Liver (tissue), 9 donors: Measurements from ENCODE around the gene PPP1R1A. TPM values are rescaled to one million over a fixed set of nuclear protein-coding genes. Genes with fewer than 3 reads are reported as not detected.

Experiments used
- DNase-seq: peaks from one replicate; pipeline ENCODE4 v3.0.0-alpha.2; 2017; ENCODE audit warnings: low spot score
- H3K27ac ChIP-seq, 2 donors: one replicate each; pipeline ENCODE4 v1.7.0; 2013; ENCODE audit warnings: inconsistent platforms in 2 of 2, low read length in 2 of 2, control low read depth in 1 of 2, low read depth in 1 of 2, mild to moderate bottlenecking in 1 of 2
- H3K27me3 ChIP-seq, 4 donors: one replicate each; pipeline versions ENCODE4 v1.6.1 to v1.7.0; 2013; ENCODE audit warnings: low read length in 3 of 4, inconsistent platforms in 1 of 4, mild to moderate bottlenecking in 1 of 4, moderate library complexity in 1 of 4; ENCODE audit not compliant: control insufficient read depth in 4 of 4, insufficient read depth in 4 of 4
- H3K36me3 ChIP-seq, 4 donors: one replicate each; pipeline versions ENCODE4 v1.6.1 to v1.7.0; 2013; ENCODE audit warnings: low read length in 3 of 4, mild to moderate bottlenecking in 3 of 4, low read depth in 1 of 4, moderate library complexity in 1 of 4; ENCODE audit not compliant: control insufficient read depth in 4 of 4, insufficient read depth in 3 of 4
- H3K4me1 ChIP-seq, 4 donors: one replicate each; pipeline versions ENCODE4 v1.6.1 to v1.7.0; 2013; ENCODE audit warnings: low read length in 3 of 4, mild to moderate bottlenecking in 3 of 4, moderate library complexity in 1 of 4; ENCODE audit not compliant: control insufficient read depth in 4 of 4, insufficient read depth in 4 of 4
- H3K4me3 ChIP-seq, 3 donors: one replicate each; pipeline versions ENCODE4 v1.6.1 to v1.7.0; 2013; ENCODE audit warnings: low read length in 3 of 3, control low read depth in 1 of 3, low read depth in 1 of 3, mild to moderate bottlenecking in 1 of 3
- H3K9ac ChIP-seq, 2 donors: one replicate each; pipeline ENCODE4 v1.7.0; 2013; ENCODE audit warnings: low read length in 2 of 2, mild to moderate bottlenecking in 2 of 2, moderate library complexity in 2 of 2, control low read depth in 1 of 2, low read depth in 1 of 2
- H3K9me3 ChIP-seq, 4 donors: one replicate each; pipeline versions ENCODE4 v1.6.1 to v1.7.0; 2013; ENCODE audit warnings: low read length in 3 of 4; ENCODE audit not compliant: control insufficient read depth in 4 of 4
- ATF3 ChIP-seq: IDR thresholded peaks from 2 replicates; pipeline ENCODE4 v1.6.1; 2016; ENCODE audit warnings: antibody characterized with exemption
- CTCF ChIP-seq: fragments of 150-350 bp; IDR thresholded peaks from 2 replicates; pipeline ENCODE4 v1.5.1; 2017; ENCODE audit warnings: improper control_type of control experiment, low read depth, low read length; ENCODE audit not compliant: missing input control
- EGR1 ChIP-seq, 2 donors: IDR thresholded peaks; 2 replicates each; pipeline ENCODE4 v1.6.1; 2016 to 2018; ENCODE audit warnings: antibody characterized with exemption in 2 of 2, low read depth in 2 of 2
- FOXA1 ChIP-seq: IDR thresholded peaks from 2 replicates; pipeline ENCODE4 v1.6.1; 2016; ENCODE audit warnings: antibody characterized with exemption
- FOXA2 ChIP-seq: IDR thresholded peaks from 2 replicates; pipeline ENCODE4 v1.6.1; 2016; ENCODE audit warnings: antibody characterized with exemption
- GABPA ChIP-seq, 2 donors: IDR thresholded peaks in 1 of 2; conservative IDR thresholded peaks in 1 of 2; 2 replicates each; pipeline ENCODE4 v1.6.1; 2016; ENCODE audit warnings: antibody characterized with exemption in 2 of 2, mild to moderate bottlenecking in 1 of 2, moderate library complexity in 1 of 2
- HNF4A ChIP-seq, 2 donors: conservative IDR thresholded peaks; 2 replicates each; pipeline ENCODE4 v1.6.1; 2016; ENCODE audit warnings: antibody characterized with exemption in 2 of 2, mild to moderate bottlenecking in 2 of 2
- HNF4G ChIP-seq: IDR thresholded peaks from 2 replicates; pipeline ENCODE4 v1.6.1; 2016; ENCODE audit warnings: antibody characterized with exemption
- JUND ChIP-seq, 2 donors: IDR thresholded peaks; 2 replicates each; pipeline ENCODE4 v1.6.1; 2016; ENCODE audit warnings: antibody characterized with exemption in 2 of 2
- MAX ChIP-seq: IDR thresholded peaks from 2 replicates; pipeline ENCODE4 v1.6.1; 2016; ENCODE audit warnings: antibody characterized with exemption
- NR2F2 ChIP-seq: IDR thresholded peaks from 2 replicates; pipeline ENCODE4 v1.6.1; 2016; ENCODE audit warnings: antibody characterized with exemption
- RAD21 ChIP-seq, 2 donors: IDR thresholded peaks; 2 replicates each; pipeline ENCODE4 v1.6.1; 2016; ENCODE audit warnings: antibody characterized with exemption in 2 of 2, mild to moderate bottlenecking in 2 of 2
- REST ChIP-seq: IDR thresholded peaks from 2 replicates; pipeline ENCODE4 v1.6.1; 2016; ENCODE audit warnings: antibody characterized with exemption, mild to moderate bottlenecking
- RXRA ChIP-seq, 2 donors: IDR thresholded peaks; 2 replicates each; pipeline ENCODE4 v1.6.1; 2017 to 2018; ENCODE audit warnings: antibody characterized with exemption in 2 of 2, mild to moderate bottlenecking in 1 of 2
- SP1 ChIP-seq: IDR thresholded peaks from 2 replicates; pipeline ENCODE4 v1.6.1; 2018; ENCODE audit warnings: antibody characterized with exemption, mild to moderate bottlenecking
- TAF1 ChIP-seq: conservative IDR thresholded peaks from 2 replicates; pipeline ENCODE4 v1.6.1; 2016; ENCODE audit warnings: antibody characterized with exemption, mild to moderate bottlenecking
- YY1 ChIP-seq: IDR thresholded peaks from 2 replicates; pipeline ENCODE4 v1.6.1; 2016; ENCODE audit warnings: antibody characterized with exemption, mild to moderate bottlenecking
- ZBTB33 ChIP-seq: IDR thresholded peaks from 2 replicates; pipeline ENCODE4 v1.6.1; 2016; ENCODE audit warnings: antibody characterized with exemption
- WGBS: extraction: QIAGEN DNeasy Blood & Tissue Kit; methylation state at CpG from one replicate; pipeline ENCODE4 v1.1.7; 2013; 5-methylcytosine and 5-hydroxymethylcytosine counted together
- polyA plus RNA-seq, 2 donors: library from polyadenylated mRNA; stranded (reverse) in 1 of 2; unstranded in 1 of 2; fragments of 200-250 nt in 1 of 2; fragments of >200 nt in 1 of 2; fragmentation: Nextera tagmentation in 1 of 2; extraction: Ambion mirVana in 1 of 2; gene quantifications; one replicate each; pipeline versions ENCODE4 v1.2.1 to v1.2.3, GENCODE V29; 2013 to 2015
- total RNA-seq, 2 donors: library from RNA; depleted of rRNA; stranded (reverse); fragments of >200 nt; gene quantifications; one replicate each; pipeline ENCODE4 v1.2.3, GENCODE V29; 2014
- donor health status: healthy.
- donor health status: healthy.
- donor health status: healthy.
- donor health status: healthy.
- donor health status: healthy.

The PPP1R1A gene
- total and polyA plus RNA-seq, 4 donors, result 8.1 to 182 (median 43.8) TPM

- TF ChIP-seq JUND (IDR thresholded peaks at IDR 0.05), result no peak
- no peak for TF ChIP-seq NR2F2
- no peak for TF ChIP-seq SP1
- no peak for TF ChIP-seq REST
- TF ChIP-seq EGR1 (IDR thresholded peaks at IDR 0.05; ENCODE audit: low read depth in 2 of 2), result no peak
- no peak for TF ChIP-seq HNF4G
- TF ChIP-seq CTCF, result no peak
- no peak for TF ChIP-seq FOXA1
- TF ChIP-seq RXRA (IDR thresholded peaks at IDR 0.05), result no peak
- TF ChIP-seq YY1, result no peak
- no peak for TF ChIP-seq TAF1
- TF ChIP-seq FOXA2, result no peak
- no peak for TF ChIP-seq ATF3
- no peak for TF ChIP-seq RAD21 (IDR thresholded peaks at IDR 0.05)
- no peak for TF ChIP-seq ZBTB33
- TF ChIP-seq HNF4A (conservative IDR thresholded peaks at IDR 0.05), result no peak
- TF ChIP-seq GABPA (IDR thresholded peaks at IDR 0.05 in 1 of 2, conservative IDR thresholded peaks at IDR 0.05 in 1 of 2), result no peak
- no peak for TF ChIP-seq MAX
- Histone ChIP-seq H3K4me3 (no peak overlapping the region), H3K9ac (no peak overlapping the region), H3K9me3 (no peaks in the 10 kb centered on the region), H3K27me3 (peaks cover 0 to 8% (median under 1%) of the 10 kb centered on the region in 4 donors), H3K4me1 (no peaks in the 10 kb centered on the region), H3K36me3 (no peaks in the 10 kb centered on the region), H3K27ac (no peak overlapping the region)
- DNase-seq, result no peak
- WGBS, result 89% methylated on average over 3 of the region's 3 CpGs
These were observed 23.3 kb upstream of the PPP1R1A start for GRCh38 chr12:54611715-54612149.
